Panc1 (cell line): ENCODE results near the gene PHTF2.

Source experiments
- SIN3A ChIP-seq: IDR thresholded peaks from 2 replicates; pipeline ENCODE4 v1.6.1; 2012; ENCODE audit warnings: low read depth, mild to moderate bottlenecking, low read length, moderate library complexity, borderline replicate concordance; ENCODE audit not compliant: insufficient read depth
- TF ChIP-seq, protein P1 (sequence below): fragments of 450-650 bp; IDR thresholded peaks from 2 replicates; pipeline ENCODE4 v1.5.1; 2017; ENCODE audit warnings: mild to moderate bottlenecking
- TF ChIP-seq, protein P2 (sequence below), 2 experiments: IDR thresholded peaks; 2 replicates each; pipeline ENCODE4 v1.6.1; 2011 to 2012; ENCODE audit warnings: low read depth in 2 of 2, control low read depth in 1 of 2, low read length in 1 of 2, mild to moderate bottlenecking in 1 of 2, moderate library complexity in 1 of 2; ENCODE audit not compliant: insufficient read depth in 1 of 2

DNA sequence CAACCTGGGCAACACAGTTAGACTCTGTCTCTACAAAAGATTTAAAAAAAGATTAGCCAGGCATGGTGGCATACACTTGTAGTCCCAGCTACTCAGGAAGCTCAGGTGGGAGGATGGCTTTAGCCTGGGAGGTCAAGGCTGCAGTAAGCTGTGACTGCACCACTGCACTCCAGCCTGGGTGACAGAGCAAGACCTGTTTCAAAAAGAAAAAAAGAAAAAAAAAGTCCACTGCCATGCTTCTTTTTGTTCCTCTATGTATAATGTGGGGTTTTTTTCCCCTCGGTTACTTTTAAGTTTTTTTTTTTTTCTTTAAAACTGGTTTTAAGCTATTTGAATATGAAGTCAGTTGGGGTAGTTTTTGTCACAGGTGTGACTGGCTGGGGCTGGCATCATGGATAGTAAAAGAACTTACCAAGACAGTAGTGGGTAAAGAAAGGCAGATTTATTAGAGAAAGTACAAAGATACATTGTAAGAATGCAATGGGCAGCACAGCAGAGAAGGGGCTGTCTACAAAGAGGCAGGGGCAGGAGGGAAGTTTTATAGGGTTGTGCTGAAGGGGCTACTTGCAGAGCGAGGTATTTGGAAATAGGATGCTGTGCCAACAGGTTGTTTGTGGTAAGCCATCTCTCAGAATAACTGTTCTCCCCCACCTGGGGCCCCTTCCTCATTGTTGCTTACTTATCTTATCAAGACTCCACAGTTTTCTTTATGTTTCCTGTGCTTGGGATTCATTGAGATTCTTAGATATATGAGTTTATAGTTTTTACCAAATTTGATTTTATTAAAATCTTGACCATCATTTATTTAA is 177.3 kb downstream of the PHTF2 start:
- TF ChIP-seq, protein P1, sequence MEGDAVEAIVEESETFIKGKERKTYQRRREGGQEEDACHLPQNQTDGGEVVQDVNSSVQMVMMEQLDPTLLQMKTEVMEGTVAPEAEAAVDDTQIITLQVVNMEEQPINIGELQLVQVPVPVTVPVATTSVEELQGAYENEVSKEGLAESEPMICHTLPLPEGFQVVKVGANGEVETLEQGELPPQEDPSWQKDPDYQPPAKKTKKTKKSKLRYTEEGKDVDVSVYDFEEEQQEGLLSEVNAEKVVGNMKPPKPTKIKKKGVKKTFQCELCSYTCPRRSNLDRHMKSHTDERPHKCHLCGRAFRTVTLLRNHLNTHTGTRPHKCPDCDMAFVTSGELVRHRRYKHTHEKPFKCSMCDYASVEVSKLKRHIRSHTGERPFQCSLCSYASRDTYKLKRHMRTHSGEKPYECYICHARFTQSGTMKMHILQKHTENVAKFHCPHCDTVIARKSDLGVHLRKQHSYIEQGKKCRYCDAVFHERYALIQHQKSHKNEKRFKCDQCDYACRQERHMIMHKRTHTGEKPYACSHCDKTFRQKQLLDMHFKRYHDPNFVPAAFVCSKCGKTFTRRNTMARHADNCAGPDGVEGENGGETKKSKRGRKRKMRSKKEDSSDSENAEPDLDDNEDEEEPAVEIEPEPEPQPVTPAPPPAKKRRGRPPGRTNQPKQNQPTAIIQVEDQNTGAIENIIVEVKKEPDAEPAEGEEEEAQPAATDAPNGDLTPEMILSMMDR = no peak
- no peak for TF ChIP-seq SIN3A
- TF ChIP-seq, protein P2, sequence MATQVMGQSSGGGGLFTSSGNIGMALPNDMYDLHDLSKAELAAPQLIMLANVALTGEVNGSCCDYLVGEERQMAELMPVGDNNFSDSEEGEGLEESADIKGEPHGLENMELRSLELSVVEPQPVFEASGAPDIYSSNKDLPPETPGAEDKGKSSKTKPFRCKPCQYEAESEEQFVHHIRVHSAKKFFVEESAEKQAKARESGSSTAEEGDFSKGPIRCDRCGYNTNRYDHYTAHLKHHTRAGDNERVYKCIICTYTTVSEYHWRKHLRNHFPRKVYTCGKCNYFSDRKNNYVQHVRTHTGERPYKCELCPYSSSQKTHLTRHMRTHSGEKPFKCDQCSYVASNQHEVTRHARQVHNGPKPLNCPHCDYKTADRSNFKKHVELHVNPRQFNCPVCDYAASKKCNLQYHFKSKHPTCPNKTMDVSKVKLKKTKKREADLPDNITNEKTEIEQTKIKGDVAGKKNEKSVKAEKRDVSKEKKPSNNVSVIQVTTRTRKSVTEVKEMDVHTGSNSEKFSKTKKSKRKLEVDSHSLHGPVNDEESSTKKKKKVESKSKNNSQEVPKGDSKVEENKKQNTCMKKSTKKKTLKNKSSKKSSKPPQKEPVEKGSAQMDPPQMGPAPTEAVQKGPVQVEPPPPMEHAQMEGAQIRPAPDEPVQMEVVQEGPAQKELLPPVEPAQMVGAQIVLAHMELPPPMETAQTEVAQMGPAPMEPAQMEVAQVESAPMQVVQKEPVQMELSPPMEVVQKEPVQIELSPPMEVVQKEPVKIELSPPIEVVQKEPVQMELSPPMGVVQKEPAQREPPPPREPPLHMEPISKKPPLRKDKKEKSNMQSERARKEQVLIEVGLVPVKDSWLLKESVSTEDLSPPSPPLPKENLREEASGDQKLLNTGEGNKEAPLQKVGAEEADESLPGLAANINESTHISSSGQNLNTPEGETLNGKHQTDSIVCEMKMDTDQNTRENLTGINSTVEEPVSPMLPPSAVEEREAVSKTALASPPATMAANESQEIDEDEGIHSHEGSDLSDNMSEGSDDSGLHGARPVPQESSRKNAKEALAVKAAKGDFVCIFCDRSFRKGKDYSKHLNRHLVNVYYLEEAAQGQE (IDR thresholded peaks at IDR 0.05; ENCODE audit: insufficient read depth in 1 of 2, low read depth in 2 of 2, low read length in 1 of 2) = no peak
